Fibroblast of lung (primary cell): ENCODE results near the gene ZSCAN4. TPM values are rescaled to one million over a fixed set of nuclear protein-coding genes. Genes with fewer than 3 reads are reported as not detected.

Experiments
- DNase-seq, 2 donors: peaks; one replicate each; pipeline versions ENCODE4 v3.0.0 to v3.0.0-alpha.2; 2010; ENCODE audit warnings: low read depth in 2 of 2
- H2AFZ ChIP-seq: 2 replicates; pipeline ENCODE4 v1.5.1; 2012; ENCODE audit warnings: low read length, control low read depth, inconsistent platforms
- H3K27ac ChIP-seq: 2 replicates; pipeline ENCODE4 v1.5.1; 2011; ENCODE audit warnings: low read length, control low read depth; ENCODE audit not compliant: insufficient read depth
- H3K27me3 ChIP-seq: 2 replicates; pipeline ENCODE4 v1.5.1; 2011; ENCODE audit warnings: mild to moderate bottlenecking, low read length; ENCODE audit not compliant: control insufficient read depth, insufficient read depth
- H3K36me3 ChIP-seq: 2 replicates; pipeline ENCODE4 v1.5.1; 2011; ENCODE audit warnings: low read length; ENCODE audit not compliant: control insufficient read depth, insufficient read depth
- H3K4me1 ChIP-seq: 2 replicates; pipeline ENCODE4 v1.5.1; 2011; ENCODE audit warnings: low read length; ENCODE audit not compliant: control insufficient read depth, insufficient read depth; ENCODE audit errors: extremely low read depth
- H3K4me2 ChIP-seq: 2 replicates; pipeline ENCODE4 v1.5.1; 2011; ENCODE audit warnings: low read length, control low read depth; ENCODE audit not compliant: insufficient read depth; ENCODE audit errors: extremely low read depth
- H3K4me3 ChIP-seq, 4 experiments: fragments of 200-600 bp in 1 of 4; sonication (generic) in 1 of 4; replicated peaks in 1 of 4; 2 replicates each; pipeline ENCODE4 v1.5.1; 2011 to 2016; ENCODE audit warnings: low read length in 4 of 4, low read depth in 3 of 4, mild to moderate bottlenecking in 3 of 4, control low read depth in 2 of 4, inconsistent platforms in 1 of 4, mixed read lengths in 1 of 4; ENCODE audit not compliant: insufficient read depth in 1 of 4; ENCODE audit errors: control extremely low read depth in 1 of 4
- H3K79me2 ChIP-seq: 2 replicates; pipeline ENCODE4 v1.5.1; 2012; ENCODE audit warnings: mild to moderate bottlenecking, low read length, inconsistent platforms; ENCODE audit not compliant: control insufficient read depth, insufficient read depth
- H3K9ac ChIP-seq: 2 replicates; pipeline ENCODE4 v1.5.1; 2011; ENCODE audit warnings: mild to moderate bottlenecking, low read length, control low read depth; ENCODE audit not compliant: insufficient read depth
- H3K9me3 ChIP-seq: 2 replicates; pipeline ENCODE4 v1.5.1; 2012; ENCODE audit warnings: low read depth, low read length; ENCODE audit not compliant: control insufficient read depth, insufficient read depth
- H4K20me1 ChIP-seq: 2 replicates; pipeline ENCODE4 v1.5.1; 2011; ENCODE audit warnings: low read length; ENCODE audit not compliant: control insufficient read depth, insufficient read depth; ENCODE audit errors: extremely low read depth
- EZH2 ChIP-seq: IDR thresholded peaks from 2 replicates; pipeline ENCODE4 v1.5.1; 2012; ENCODE audit warnings: low read length, control low read depth, mild to moderate bottlenecking; ENCODE audit errors: missing control alignments
- polyA plus RNA-seq, 2 donors: library from polyadenylated mRNA; depleted of rRNA in 1 of 2; stranded (reverse) in 1 of 2; unstranded in 1 of 2; fragments of >200 nt; gene quantifications; 2 replicates each; pipeline ENCODE4 v1.2.1, GENCODE V29; 2011 to 2012; ENCODE audit warnings: missing spikeins in 1 of 2
- total RNA-seq: library from RNA; depleted of rRNA; stranded (reverse); fragments of >200 nt; gene quantifications from 2 replicates; pipeline ENCODE4 v1.2.1, GENCODE V29; 2014
- TF ChIP-seq, protein P1 (sequence below), 2 donors: IDR thresholded peaks in 1 of 2; conservative IDR thresholded peaks in 1 of 2; 1 replicate in 1 of 2; 2 replicates in 1 of 2; pipeline ENCODE4 v1.5.1; 2011 to 2012; ENCODE audit warnings: low read length in 2 of 2, control low read depth in 1 of 2, inconsistent platforms in 1 of 2, low read depth in 1 of 2, mild to moderate bottlenecking in 1 of 2

Gene ZSCAN4
- total and polyA plus RNA-seq, 2 donors (not counting 1 experiment from before 2014, with no cell fraction given), result not detected

DNA sequence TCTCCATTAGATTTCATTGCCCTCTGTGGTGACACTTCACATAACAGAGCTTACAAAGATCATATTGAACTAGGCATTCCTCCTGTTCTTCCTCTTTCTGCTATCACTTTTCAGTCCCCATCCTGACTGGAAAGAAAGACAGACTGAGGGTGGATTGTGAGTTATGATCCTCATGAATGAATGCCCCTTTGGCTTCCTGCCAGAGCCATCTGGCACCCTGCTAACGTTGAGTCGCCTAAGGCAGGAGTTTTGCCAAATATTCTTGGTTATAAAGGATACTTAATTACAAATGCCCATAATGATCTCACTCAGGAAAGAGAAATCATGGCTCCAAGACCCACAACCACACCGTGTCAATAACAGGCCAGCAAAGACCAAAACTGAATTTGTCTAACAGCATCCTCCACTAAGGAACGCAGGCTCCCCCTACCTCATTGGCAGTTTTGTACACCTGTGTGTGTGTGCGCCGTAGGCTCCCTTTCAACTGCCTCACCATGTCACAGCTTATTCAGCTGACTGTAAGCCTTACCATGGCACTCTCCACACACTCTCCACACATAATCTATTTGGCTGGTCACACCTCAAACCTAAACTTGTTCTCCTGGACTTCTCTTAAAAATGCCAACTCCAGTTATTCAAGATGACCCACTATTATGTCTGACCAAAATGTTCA is 20.3 kb upstream of the ZSCAN4 start:
- TF ChIP-seq, protein P1, sequence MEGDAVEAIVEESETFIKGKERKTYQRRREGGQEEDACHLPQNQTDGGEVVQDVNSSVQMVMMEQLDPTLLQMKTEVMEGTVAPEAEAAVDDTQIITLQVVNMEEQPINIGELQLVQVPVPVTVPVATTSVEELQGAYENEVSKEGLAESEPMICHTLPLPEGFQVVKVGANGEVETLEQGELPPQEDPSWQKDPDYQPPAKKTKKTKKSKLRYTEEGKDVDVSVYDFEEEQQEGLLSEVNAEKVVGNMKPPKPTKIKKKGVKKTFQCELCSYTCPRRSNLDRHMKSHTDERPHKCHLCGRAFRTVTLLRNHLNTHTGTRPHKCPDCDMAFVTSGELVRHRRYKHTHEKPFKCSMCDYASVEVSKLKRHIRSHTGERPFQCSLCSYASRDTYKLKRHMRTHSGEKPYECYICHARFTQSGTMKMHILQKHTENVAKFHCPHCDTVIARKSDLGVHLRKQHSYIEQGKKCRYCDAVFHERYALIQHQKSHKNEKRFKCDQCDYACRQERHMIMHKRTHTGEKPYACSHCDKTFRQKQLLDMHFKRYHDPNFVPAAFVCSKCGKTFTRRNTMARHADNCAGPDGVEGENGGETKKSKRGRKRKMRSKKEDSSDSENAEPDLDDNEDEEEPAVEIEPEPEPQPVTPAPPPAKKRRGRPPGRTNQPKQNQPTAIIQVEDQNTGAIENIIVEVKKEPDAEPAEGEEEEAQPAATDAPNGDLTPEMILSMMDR (conservative IDR thresholded peaks at IDR 0.05 in 1 of 2, IDR thresholded peaks at IDR 0.05 in 1 of 2; ENCODE audit: low read depth in 1 of 2, low read length in 2 of 2), result no peak
- no peak for TF ChIP-seq EZH2
- no peaks in the 10 kb centered on the region for H3K36me3 ChIP-seq
- no peaks in the 10 kb centered on the region for H3K9me3 ChIP-seq

DNA sequence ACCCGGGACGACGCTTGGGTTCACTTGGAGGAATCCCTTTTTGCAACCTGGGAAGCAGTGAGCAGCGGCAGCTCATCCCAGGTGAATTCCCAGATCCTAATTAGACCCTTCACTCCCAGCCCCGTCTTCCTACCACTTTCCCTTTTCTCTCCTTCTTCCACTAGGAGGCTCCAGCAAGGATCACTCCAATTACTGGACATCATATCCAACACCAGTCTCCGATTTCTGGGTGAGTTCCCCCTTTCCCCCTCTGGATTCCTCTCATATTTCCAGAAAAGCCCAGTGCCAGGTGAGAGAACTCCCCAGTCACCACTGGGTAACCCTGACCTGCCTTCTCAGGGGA is 17.1 kb upstream of the ZSCAN4 start:
- no peaks in the 10 kb centered on the region for H3K36me3 ChIP-seq
- H3K4me3 ChIP-seq, result no peak overlapping the region
- TF ChIP-seq EZH2, result no peak
- TF ChIP-seq, protein P1 (conservative IDR thresholded peaks at IDR 0.05 in 1 of 2, IDR thresholded peaks at IDR 0.05 in 1 of 2; ENCODE audit: low read depth in 1 of 2, low read length in 2 of 2), result no peak
- H3K4me1 ChIP-seq, result no peaks in the 10 kb centered on the region
- no peak overlapping the region for H3K27ac ChIP-seq
- no peaks in the 10 kb centered on the region for H3K79me2 ChIP-seq
- no peaks in the 10 kb centered on the region for H3K27me3 ChIP-seq
- no peak overlapping the region for H3K4me2 ChIP-seq
- no peak overlapping the region for H3K9ac ChIP-seq
- no peak overlapping the region for H2AFZ ChIP-seq
- H4K20me1 ChIP-seq, result no peaks in the 10 kb centered on the region
- H3K9me3 ChIP-seq, result no peaks in the 10 kb centered on the region
- no peak for DNase-seq

More for the DNA sequence above, 20.3 kb upstream of the ZSCAN4 start:
- no peak for DNase-seq
- Histone ChIP-seq H2AFZ (no peak overlapping the region), H3K9ac (no peak overlapping the region), H4K20me1 (no peaks in the 10 kb centered on the region), H3K79me2 (no peaks in the 10 kb centered on the region), H3K4me2 (no peak overlapping the region), H3K4me3 (no peak overlapping the region), H3K27me3 (no peaks in the 10 kb centered on the region), H3K4me1 (no peaks in the 10 kb centered on the region), H3K27ac (no peak overlapping the region)

DNA sequence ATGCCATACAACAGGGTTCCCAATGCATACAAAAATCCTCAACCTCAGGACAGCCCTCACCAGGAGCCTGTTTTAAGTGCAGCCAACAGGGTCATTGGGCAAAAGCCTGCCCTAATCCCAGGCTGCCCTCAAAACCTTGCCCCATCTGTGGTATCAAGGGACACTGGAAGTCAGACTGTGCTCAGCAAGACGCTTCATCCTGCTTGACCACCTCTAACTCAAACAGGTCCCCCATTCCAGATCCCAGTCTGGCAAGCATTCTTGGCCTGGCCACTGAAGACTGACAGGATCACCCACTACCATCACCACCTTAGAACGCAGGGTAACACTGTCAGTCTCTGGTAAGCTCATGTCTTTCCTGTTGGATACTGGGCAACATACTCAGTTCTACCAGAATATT is 15.0 kb upstream of the ZSCAN4 start:
- no peak overlapping the region for H3K9ac ChIP-seq
- H3K9me3 ChIP-seq, result no peaks in the 10 kb centered on the region
- H4K20me1 ChIP-seq, result no peaks in the 10 kb centered on the region
- TF ChIP-seq, protein P1 (conservative IDR thresholded peaks at IDR 0.05 in 1 of 2, IDR thresholded peaks at IDR 0.05 in 1 of 2; ENCODE audit: low read depth in 1 of 2, low read length in 2 of 2), result no peak
- TF ChIP-seq EZH2, result no peak
- H3K27me3 ChIP-seq, result no peaks in the 10 kb centered on the region
- no peak overlapping the region for H3K4me3 ChIP-seq
- no peaks in the 10 kb centered on the region for H3K79me2 ChIP-seq
- H3K27ac ChIP-seq, result no peak overlapping the region
- H3K4me2 ChIP-seq, result no peak overlapping the region
- no peak overlapping the region for H2AFZ ChIP-seq
- DNase-seq, result no peak
- H3K4me1 ChIP-seq, result no peaks in the 10 kb centered on the region
- H3K36me3 ChIP-seq, result no peaks in the 10 kb centered on the region
